Measurements from ENCODE around the gene PTPN12.

The PTPN12 gene

DNA sequence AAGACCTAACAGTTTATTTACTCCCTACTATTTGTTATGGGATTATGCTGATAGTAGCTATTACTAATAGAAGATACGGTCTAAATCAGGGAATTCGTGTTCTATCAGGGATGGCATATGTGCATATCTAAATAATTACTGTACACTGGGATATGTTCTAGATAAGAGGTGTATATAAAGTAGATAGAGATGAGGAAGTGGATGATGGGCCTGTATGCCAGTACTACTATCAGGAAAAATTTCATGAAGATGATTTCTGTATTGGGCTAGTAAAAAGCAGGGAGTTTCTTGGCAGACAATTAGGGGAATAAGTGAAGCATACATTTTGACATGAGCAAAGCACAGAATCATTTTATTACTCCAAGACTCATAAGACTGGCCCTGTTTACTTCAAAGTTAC, 26.2 kb downstream of the PTPN12 start:
- no peak overlapping the region for H3K4me3 ChIP-seq (ENCODE audit: control insufficient read depth, low read depth, low read length)
- TF ChIP-seq, protein P1, sequence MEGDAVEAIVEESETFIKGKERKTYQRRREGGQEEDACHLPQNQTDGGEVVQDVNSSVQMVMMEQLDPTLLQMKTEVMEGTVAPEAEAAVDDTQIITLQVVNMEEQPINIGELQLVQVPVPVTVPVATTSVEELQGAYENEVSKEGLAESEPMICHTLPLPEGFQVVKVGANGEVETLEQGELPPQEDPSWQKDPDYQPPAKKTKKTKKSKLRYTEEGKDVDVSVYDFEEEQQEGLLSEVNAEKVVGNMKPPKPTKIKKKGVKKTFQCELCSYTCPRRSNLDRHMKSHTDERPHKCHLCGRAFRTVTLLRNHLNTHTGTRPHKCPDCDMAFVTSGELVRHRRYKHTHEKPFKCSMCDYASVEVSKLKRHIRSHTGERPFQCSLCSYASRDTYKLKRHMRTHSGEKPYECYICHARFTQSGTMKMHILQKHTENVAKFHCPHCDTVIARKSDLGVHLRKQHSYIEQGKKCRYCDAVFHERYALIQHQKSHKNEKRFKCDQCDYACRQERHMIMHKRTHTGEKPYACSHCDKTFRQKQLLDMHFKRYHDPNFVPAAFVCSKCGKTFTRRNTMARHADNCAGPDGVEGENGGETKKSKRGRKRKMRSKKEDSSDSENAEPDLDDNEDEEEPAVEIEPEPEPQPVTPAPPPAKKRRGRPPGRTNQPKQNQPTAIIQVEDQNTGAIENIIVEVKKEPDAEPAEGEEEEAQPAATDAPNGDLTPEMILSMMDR (IDR thresholded peaks at IDR 0.05; ENCODE audit: control insufficient read depth, insufficient read depth, low read depth, low read length, missing control alignments) = no peak
- DNase-seq (ENCODE audit: low read depth) = no peak

DNA sequence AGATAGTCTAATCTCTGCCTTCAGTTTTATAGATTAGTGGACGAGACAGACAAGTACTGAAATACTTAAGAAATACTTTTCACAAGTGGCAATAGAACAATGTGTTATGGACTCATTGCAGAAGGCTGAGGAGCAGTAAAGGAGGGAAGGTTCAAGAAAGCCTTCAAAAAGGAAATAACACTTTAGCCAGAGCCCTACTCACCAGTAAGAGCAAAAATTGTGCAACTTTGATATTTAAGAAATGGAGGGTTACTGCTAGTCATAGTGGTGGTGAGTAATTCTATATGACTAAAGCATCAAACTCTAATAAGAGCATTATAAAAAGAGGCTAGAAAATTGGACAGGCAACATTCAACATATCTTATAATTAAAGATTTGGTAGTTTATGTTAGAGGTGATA, 28.8 kb downstream of the PTPN12 start:
- H3K4me3 ChIP-seq (ENCODE audit: control insufficient read depth, low read depth, low read length) = no peak overlapping the region
- DNase-seq (ENCODE audit: low read depth) = peak; percentile 59
- TF ChIP-seq, protein P1 (IDR thresholded peaks at IDR 0.05; ENCODE audit: control insufficient read depth, insufficient read depth, low read depth, low read length, missing control alignments) = no peak

DNA sequence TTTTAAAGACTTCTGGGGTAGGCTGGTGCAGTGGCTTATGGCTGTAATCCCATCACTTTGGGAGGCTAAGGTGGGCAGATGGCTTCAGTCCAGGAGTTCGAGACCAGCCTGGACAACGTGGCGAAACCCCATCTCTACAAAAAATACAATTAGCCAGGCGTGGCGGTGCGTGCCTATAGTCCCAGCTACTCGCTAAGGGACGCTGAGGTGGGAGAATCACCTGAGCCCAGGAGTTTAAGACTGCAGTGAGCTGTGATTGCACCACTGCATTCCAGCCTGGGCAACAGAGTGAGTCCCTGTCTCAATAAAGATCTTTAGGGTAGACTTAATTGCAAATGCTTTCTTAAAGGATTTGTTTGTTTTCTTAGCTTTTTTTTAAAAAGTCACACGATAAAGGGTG, 29.3 kb downstream of the PTPN12 start:
- H3K4me3 ChIP-seq (ENCODE audit: control insufficient read depth, low read depth, low read length) = no peak overlapping the region
- TF ChIP-seq, protein P1 (IDR thresholded peaks at IDR 0.05; ENCODE audit: control insufficient read depth, insufficient read depth, low read depth, low read length, missing control alignments) = no peak
- DNase-seq (ENCODE audit: low read depth) = no peak

DNA sequence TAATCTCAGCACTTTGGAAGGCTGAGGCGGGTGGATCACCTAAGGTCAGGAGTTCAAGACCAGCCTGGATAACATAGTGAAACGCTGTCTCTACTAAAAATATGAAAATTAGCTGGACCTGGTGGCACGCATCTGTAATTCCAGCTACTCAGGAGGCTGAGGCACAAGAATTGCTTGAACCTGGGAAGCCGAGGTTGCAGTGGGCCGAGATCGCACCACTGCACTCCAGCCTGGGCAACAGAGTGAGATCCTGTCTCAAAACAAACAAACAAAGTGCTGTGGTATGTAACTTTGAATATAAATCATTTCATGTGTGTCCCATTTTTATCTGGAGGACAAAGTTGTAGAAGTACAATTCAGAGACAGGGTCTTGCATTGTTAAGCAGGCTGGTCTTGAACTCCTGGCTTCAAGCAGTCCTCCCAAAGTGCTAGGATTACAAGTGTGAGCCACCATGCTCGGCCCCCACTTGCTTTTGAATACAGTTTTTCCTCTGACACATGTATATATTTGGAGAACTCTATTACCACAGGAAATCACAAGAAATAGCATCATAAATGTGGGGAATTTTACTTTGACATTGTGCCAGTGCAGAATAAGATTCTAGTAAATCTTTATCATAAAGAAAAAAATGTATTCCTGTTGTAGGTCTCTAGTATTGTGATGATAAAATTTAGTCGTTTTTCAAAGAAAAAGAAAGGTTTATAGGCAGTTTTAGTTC, 32.6 kb downstream of the PTPN12 start:
- no peak overlapping the region for H3K4me3 ChIP-seq (ENCODE audit: control insufficient read depth, low read depth, low read length)
- DNase-seq (ENCODE audit: low read depth) = no peak
- TF ChIP-seq, protein P1 (IDR thresholded peaks at IDR 0.05; ENCODE audit: control insufficient read depth, insufficient read depth, low read depth, low read length, missing control alignments) = no peak

DNA sequence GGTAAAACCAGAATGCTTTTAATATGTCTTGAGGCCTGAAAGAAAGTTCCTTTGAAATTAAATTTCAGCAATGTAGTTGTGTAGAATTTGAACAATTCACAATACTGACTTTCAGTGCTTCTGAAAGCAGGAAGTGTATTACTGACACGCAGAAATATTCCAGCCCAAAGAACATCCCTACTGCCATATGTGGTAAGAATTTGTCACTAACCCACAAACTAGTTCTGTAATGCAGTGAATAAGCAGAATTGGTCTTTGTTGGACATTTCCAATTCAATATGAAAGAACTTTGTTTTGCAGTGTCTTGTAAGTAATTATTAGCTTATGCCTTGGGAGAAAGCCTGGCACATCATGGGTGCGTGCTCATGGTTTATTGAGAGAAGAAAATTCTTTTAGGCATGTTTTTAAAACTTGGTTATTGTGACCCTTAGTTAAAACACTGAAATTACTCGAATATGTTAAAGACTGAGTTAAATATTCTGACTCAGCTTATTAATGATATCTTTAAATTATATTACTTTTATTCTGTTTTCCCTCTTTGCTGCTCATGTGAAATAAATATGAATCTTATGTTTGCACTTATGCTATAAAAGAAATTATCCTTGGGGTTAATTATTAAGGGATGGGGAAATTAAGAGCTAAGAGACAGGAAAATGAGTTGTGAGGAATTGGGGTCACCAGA, 33.4 kb downstream of the PTPN12 start:
- DNase-seq (ENCODE audit: low read depth) = peak; percentile 43
- TF ChIP-seq, protein P1 (IDR thresholded peaks at IDR 0.05; ENCODE audit: control insufficient read depth, insufficient read depth, low read depth, low read length, missing control alignments) = peak; percentile 2
- no peak overlapping the region for H3K4me3 ChIP-seq (ENCODE audit: control insufficient read depth, low read depth, low read length)

DNA sequence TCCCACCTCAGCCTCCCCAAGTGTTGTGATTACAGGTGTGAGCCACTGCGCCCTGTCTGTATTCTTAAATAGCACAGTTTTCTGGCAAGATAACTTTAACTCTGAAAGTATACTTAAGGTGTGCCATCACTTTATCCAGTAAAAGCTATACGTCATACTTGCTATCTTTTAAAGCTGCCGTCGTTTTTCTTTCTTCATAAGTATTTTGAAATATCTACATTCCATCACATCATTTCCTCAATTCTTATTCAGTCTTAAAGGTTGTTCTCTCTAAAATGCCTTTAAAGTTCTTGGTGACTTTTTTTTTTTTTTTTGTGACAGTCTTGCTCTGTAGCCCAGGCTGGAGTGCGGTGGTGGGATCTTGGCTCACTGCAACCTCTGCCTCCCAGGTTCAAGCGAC, 34.7 kb downstream of the PTPN12 start:
- H3K4me3 ChIP-seq (ENCODE audit: control insufficient read depth, low read depth, low read length) = no peak overlapping the region
- no peak for DNase-seq (ENCODE audit: low read depth)
- TF ChIP-seq, protein P1 (IDR thresholded peaks at IDR 0.05; ENCODE audit: control insufficient read depth, insufficient read depth, low read depth, low read length, missing control alignments) = no peak
